Coronary artery (tissue), 2 donors: ENCODE measurements around the gene CBX2.

Experiments
- DNase-seq: peaks from one replicate; pipeline ENCODE4 v3.0.0-alpha.2; 2017; ENCODE audit warnings: low spot score
- H3K27ac ChIP-seq, 2 donors: fragments of 200-600 bp; sonication (generic); one replicate each; pipeline ENCODE4 v1.5.1; 2016 to 2019
- H3K4me3 ChIP-seq: fragments of 200-600 bp; sonication (generic); 2 replicates; pipeline ENCODE4 v1.5.1; 2016; ENCODE audit warnings: mild to moderate bottlenecking, moderate library complexity
- TF ChIP-seq, protein P1 (sequence below): fragments of 200-600 bp; sonication (generic); IDR thresholded peaks from one replicate; pipeline ENCODE4 v1.5.1; 2019; ENCODE audit warnings: antibody characterized with exemption

Gene CBX2

DNA sequence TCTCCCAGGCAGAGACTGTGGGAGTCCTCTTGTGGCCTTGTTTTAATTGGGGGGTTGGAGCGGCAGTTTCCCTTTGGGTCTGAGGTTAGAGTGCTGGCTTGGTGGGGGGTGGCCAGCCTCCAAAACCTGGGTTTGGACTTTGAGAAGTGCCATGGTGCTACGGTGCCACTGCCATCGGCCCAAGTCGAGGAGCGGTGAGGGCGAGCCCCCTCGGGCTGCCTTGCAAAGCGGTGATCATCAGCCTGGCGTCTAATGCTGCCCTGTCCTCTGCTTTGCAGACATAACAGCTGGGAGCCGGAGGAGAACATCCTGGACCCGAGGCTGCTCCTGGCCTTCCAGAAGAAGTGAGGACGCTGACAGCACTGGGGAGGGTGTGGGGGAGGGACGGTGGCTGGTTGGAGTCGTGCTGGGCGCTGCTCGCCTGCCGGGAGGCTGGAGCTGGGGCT lies 1.2 kb downstream of the CBX2 start:
- no peak for DNase-seq
- TF ChIP-seq, protein P1, sequence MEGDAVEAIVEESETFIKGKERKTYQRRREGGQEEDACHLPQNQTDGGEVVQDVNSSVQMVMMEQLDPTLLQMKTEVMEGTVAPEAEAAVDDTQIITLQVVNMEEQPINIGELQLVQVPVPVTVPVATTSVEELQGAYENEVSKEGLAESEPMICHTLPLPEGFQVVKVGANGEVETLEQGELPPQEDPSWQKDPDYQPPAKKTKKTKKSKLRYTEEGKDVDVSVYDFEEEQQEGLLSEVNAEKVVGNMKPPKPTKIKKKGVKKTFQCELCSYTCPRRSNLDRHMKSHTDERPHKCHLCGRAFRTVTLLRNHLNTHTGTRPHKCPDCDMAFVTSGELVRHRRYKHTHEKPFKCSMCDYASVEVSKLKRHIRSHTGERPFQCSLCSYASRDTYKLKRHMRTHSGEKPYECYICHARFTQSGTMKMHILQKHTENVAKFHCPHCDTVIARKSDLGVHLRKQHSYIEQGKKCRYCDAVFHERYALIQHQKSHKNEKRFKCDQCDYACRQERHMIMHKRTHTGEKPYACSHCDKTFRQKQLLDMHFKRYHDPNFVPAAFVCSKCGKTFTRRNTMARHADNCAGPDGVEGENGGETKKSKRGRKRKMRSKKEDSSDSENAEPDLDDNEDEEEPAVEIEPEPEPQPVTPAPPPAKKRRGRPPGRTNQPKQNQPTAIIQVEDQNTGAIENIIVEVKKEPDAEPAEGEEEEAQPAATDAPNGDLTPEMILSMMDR: no peak
- H3K27ac ChIP-seq: no peak overlapping the region
- H3K4me3 ChIP-seq: peak overlapping the region; percentile 85

DNA sequence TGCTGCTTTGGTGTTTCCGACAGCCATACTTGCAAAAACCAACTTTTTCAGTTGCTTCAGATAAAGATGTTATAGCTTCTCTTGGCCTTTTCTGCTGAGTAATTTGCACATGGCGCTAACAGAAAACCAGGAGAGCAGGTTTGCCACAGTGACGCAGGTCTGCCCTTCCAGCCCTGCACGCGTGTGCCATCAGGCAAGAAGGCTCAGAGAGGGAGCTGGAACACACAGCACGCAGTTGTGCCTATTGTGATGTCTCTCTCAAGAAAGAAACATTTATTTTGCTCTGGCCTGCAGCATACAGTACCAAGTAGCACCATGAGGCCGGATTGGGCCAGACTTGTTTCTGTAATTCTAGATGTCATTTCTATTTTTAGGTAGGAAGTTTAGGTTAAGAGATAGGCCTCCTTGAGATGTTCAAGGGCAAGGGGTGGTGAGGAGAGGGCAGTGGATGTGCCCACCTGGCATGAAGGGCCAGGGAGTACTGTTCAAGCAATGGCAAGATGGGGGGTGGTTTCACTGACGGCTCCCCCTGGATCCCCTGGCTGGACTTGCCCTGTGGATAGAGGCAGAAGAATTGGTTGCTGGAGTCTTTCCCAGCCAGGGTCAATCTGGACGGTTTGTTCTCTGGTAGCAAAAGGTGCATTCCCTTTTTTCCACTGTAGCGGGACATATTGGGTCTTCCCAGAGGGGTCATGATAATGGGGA lies 1.9 kb downstream of the CBX2 start:
- no peak overlapping the region for H3K27ac ChIP-seq
- TF ChIP-seq, protein P1: no peak
- DNase-seq: no peak
- no peak overlapping the region for H3K4me3 ChIP-seq

DNA sequence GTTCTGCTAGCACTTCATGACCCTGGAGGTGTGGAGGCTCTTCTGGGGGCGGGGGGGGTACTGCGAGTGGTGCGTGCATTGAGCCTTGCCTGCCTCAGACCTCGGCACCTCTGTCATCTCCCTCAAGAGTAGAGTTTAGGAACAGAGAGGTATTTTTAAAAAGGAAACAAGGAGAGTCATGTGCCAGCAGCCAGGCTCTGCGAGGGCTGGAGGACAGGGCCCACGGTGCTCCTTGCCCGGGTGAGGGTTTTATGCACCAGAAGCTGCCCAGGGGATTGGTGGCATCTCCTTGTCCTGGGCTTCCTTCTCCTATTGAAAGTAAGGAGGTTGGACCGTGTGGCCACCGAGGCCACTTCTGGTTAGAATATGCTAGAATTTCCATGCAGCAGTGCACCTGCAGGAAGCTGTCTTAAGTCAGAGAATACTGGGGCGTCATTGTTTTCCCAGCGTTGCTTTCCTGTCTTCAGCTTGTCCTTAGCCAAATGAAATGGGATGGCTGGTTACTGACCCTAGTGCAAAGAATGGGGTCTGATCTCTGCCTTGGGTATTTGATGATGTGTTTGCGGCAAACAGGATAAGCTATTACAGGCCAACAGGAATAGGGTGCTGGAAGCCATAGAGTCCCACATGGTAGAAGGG lies 3.2 kb downstream of the CBX2 start:
- H3K4me3 ChIP-seq: no peak overlapping the region
- DNase-seq: no peak
- TF ChIP-seq, protein P1: no peak
- H3K27ac ChIP-seq: no peak overlapping the region

DNA sequence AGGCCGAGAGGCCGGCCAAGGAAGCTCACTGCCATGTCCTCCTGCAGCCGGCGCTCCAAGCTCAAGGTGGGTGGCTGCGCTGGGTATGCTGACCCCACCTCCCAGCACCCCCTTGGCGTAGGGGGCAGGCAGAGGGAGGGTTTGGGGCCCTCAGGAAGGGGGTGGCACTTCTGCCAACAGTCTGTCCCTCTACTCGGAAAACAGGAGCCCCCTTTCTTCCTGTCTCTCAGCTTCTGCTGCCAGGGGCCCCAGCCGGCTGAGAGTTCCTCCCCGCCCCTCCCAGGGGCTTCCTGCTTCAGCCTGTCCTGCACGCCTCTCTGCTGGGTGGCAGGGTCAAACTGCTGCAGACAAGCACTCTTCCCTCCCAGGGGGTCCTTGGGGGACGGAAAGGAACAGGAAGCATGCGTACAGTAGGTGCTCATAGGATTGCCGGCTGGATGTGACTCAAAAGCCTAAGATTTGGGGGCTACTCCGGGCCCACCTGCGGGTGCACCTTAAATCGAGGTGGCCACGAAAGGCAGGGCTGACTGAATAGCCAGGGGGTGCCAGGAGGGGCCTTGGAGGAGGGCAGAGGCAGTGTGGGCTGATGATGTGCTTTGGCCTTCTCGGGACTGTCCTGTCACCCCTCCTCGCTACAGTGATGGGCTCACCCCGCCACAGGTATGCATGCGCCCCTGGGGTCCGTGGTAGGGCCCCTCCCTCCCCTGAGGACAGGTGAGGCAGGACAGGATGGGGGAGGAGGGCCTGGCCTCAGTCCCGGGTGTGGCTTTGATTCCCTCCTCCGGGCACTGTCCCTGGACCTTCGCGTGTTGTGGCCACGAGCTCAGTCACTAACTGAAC lies 4.0 kb downstream of the CBX2 start:
- Histone ChIP-seq H3K4me3 (no peak overlapping the region), H3K27ac (no peak overlapping the region)
- no peak for DNase-seq
- TF ChIP-seq, protein P1: no peak

DNA sequence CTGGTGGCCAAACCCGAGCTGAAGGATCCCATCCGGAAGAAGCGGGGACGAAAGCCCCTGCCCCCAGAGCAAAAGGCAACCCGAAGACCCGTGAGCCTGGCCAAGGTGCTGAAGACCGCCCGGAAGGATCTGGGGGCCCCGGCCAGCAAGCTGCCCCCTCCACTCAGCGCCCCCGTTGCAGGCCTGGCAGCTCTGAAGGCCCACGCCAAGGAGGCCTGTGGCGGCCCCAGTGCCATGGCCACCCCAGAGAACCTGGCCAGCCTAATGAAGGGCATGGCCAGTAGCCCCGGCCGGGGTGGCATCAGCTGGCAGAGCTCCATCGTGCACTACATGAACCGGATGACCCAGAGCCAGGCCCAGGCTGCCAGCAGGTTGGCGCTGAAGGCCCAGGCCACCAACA lies 5.9 kb downstream of the CBX2 start:
- H3K4me3 ChIP-seq: no peak overlapping the region
- no peak for DNase-seq
- TF ChIP-seq, protein P1: no peak
- H3K27ac ChIP-seq: no peak overlapping the region

DNA sequence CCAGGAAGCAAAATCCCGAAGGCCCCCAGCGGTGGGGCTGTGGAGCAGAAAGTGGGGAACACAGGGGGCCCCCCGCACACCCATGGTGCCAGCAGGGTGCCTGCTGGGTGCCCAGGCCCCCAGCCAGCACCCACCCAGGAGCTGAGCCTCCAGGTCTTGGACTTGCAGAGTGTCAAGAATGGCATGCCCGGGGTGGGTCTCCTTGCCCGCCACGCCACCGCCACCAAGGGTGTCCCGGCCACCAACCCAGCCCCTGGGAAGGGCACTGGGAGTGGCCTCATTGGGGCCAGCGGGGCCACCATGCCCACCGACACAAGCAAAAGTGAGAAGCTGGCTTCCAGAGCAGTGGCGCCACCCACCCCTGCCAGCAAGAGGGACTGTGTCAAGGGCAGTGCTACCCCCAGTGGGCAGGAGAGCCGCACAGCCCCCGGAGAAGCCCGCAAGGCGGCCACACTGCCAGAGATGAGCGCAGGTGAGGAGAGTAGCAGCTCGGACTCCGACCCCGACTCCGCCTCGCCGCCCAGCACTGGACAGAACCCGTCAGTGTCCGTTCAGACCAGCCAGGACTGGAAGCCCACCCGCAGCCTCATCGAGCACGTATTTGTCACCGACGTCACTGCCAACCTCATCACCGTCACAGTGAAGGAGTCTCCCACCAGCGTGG lies 6.5 kb downstream of the CBX2 start:
- Histone ChIP-seq H3K27ac (no peak overlapping the region), H3K4me3 (no peak overlapping the region)
- TF ChIP-seq, protein P1: no peak
- no peak for DNase-seq
